Right ventricle myocardium superior (tissue), 1 donor: ENCODE measurements around the gene PPP2R2B. TPM values are rescaled to one million over a fixed set of nuclear protein-coding genes. Genes with fewer than 3 reads are reported as not detected.

Source experiments
- ATAC-seq: fragments of 200-7000 bp; cut with Tn5 transposase; one replicate; pipeline ENCODE4 v1.9.1; 2020; ENCODE audit warnings: mild to moderate bottlenecking; ENCODE audit not compliant: poor library complexity
- DNase-seq: peaks from one replicate; pipeline ENCODE4 v3.0.0-alpha.2; 2020
- intact Hi-C: fragments of 100-400 bp; cut with DNase I; formaldehyde crosslinking; loops from one replicate; pipeline ENCODE4 v1.11.2; 2022
- total RNA-seq: library from RNA; stranded (reverse); fragmentation: NEBNext Ultra II Directional; extraction: Animal tissue kit (Norgen Biotek cat#: 25700); gene quantifications from one replicate; pipeline ENCODE4 v1.2.1, GENCODE V29; 2021
- donor health status: DM: no; HTN: yes; CAD: no; lungs with severe emphysema.

The PPP2R2B gene
- total RNA-seq, 1 donor from 2014 or later = 0.19 TPM

DNA sequence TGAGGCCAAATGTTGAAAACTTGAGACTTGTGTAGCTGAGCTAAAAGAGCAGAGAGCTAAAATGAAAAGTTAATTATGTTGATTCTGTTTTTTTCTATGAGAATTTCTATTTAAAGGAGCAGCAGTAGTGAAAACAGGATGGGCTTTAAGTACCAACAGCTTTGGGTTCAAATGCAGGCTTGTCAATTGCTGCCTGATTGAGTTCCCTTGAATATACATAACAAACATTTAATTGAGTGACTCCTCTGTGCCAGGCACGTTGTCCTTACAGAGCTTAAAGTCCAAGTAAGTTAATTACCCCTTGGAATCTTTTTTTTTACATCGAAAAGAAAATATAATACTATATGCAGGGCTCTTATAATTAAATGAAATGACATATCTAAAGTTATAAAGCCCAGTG is 38.5 kb downstream of the PPP2R2B start:
- DNase-seq (no peak), ATAC-seq (no peak)
- intact Hi-C loops = no loop called here

DNA sequence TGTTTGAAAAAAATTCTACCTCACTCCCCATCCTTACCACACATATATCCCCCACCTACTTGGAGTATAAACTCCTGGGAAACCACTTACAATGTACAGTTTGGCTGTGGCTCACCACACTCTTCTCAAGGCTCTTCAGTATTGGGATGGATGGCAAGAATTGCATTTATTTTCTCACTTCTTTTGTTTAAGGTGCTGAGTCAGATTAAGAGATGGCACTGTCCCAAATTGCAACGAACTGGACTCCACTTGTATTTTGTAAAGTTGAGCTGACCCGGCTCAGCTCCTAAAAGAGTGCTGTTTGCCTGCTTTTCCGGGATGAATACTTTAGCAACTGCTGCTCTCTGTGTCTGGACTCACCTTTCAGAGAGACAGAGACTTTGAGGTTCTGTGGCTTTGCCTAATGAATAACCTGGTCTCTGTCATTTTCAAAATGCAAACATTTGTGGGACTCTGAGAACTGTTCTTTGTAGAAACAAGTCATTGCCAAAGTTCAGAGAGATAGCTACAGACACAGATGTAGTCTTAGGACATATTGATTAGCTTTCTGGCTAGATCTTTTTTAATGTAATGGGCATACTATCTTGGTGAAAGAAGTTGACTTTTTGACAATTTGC is 42.2 kb downstream of the PPP2R2B start:
- ATAC-seq = no peak
- intact Hi-C loops = no loop called here
- DNase-seq = no peak

DNA sequence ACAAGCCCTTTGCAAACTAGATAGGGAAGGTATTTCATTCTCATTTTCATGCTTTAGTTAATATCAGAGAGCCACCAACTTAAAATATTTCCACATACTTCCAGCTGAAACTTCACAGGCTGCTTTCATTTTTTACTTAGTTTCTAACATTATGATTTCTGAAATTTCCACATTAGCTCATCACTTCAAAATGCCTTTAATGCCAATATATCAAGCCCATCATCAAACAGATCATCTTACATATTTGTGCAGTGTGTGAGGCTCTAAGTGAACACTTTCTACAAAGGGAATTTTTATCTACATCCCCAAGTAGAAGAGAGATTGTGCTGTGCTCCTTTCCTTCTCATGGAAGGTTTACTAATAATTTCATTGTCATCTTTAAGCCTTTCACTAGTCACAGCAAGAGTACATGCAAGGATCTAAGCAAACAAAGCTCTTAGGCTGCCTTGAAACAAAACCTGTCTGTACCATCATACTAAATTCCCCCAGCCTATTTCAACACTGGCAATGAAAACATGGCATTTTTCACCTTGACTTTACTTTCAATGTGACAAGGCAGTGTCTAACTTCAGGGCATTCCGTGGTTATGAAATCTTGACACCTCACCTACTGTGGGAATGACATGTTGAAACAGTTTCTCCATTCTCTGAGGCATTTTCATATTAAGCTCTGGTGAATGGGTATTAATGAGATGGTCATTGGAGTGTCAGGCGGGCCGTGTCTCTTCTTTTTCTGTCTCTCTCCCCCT is 45.4 kb downstream of the PPP2R2B start:
- intact Hi-C loops = no loop called here
- ATAC-seq (no peak), DNase-seq (no peak)

DNA sequence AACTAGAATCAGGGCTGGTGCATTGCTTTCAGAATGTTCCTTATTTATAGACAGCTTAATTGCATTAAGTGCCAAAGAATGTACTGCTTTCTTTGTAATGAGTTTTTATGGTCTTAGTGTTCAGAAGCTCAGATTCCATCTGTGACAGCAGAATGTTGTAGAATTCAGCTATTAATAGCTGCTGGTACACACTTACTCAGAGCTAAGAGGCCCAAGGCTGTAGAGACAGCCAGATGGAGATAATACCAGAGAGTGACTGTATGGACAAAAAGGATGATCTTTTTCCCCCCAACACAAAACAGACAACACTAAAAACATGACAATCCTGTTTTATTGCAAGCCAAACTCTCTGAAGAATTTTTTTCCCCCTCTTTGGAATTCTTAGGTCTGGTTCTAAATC is 50.2 kb downstream of the PPP2R2B start:
- DNase-seq (no peak), ATAC-seq (no peak)
- intact Hi-C loops = no loop called here

DNA sequence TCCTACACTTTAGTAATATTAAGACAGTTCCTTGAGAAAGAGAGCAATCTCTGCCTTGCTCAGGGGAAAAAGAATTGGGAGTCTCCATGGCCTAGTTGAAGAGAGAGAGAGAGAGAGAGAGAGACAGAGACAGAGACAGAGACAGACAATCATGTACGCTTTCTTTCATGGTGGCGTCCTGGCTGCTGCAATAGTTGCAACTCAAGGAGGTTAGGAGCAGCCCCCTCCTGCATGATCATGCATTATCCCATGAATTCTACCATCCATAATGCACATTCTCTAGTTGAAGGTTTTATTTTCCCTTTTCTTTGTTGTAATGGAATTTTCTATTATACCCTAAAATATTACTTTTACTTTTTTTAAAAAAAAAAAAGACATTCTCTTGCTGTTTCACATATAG is 50.7 kb downstream of the PPP2R2B start:
- intact Hi-C loops = no loop called here

DNA sequence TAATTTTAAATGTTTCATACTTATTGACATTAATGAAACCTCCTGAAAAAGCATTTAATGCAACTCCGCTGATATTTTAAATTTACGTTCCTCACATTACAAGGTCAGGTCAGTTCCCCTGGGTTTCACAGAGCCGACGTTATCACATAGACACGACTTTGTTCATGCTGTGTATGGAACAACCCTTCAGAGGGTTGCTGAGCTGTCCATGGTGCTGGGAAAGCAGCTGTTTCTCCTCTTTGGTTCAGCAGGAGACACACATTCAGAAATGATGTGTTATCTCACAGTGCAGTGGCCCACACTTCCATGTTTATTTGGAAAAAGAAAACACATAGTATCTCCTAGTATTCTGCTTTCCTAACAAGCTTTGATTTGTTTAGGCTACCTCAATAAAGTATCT is 53.5 kb downstream of the PPP2R2B start:
- no peak for ATAC-seq
- DNase-seq = no peak
- intact Hi-C loops = no loop called here

More for the DNA sequence above, 50.7 kb downstream of the PPP2R2B start:
- no peak for DNase-seq
- no peak for ATAC-seq

DNA sequence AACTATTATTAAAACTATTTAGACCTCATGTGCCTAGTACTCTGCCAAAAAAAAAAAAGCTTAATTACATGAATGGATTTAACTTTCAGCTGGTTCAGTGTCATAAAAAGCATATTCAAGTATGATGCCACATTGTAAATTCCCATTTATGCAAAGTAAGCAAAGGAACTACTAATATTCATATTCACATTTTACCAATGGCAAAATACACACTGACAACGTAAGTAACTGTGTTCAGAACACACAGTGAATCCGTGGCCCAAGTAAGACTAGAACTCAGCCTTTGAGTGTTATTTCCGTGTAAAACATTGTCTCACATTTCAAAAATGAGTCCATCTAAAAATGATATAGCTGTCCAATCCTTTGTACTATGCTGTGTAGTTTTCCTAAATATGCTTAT is 56.8 kb downstream of the PPP2R2B start:
- DNase-seq (no peak), ATAC-seq (no peak)
- intact Hi-C loops = no loop called here

DNA sequence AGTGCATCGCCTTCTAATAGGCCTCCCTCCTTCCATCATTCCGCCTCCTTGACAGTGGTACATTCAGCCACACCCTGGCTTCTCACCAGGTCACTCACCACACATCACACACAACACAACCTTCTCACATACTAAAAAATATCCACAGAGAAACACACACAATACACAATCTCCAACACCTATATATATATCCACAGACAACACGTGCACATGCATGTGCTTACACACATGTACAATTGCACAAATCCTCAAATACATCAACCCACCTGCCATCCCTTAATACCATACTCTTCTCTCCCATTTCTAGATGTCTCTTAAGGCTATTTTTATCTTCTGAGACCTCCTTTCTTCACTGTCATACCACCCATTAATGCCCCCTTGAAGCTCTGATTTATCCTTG is 57.6 kb downstream of the PPP2R2B start:
- no peak for ATAC-seq
- intact Hi-C loops = no loop called here
- no peak for DNase-seq

DNA sequence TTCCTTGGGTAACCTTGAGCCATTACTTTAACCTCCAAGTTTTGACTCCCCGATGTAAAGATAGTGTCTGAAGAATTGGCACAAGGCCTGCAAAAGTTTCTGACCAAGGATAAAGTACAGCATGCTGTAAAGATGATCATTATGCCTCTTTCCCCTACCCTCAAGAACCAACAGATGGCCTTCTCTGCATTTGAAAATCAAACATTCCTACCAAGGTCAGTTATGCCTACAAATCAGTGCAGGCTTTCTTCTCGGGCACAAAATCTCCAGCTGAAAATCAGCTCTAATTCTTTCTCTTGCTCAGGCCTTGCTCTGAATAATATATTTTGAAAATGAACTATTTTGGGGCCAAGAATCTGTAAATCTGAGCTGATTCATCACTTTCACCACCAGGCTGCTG is 59.7 kb downstream of the PPP2R2B start:
- DNase-seq (no peak), ATAC-seq (no peak)
- intact Hi-C loops = no loop called here

DNA sequence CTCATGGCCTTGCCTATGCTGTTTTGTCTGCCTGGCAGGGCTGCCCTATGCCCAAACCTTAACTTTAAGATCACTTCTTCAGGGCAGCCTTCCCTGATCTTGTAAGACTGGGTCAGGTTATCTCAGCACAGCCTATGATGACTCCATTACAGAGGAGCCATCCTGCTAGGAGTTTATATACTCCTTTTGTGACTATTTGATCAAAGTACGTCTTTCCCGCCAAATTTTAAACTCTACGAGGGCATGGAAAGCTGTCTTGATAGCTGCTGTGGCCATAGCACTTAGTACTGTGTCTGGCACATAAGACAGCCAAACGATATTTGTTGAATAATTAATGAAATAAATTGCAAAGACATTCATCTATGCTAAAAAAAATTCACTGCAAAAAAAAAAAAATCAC is 60.6 kb downstream of the PPP2R2B start:
- intact Hi-C loops = no loop called here
- ATAC-seq = no peak
- no peak for DNase-seq

DNA sequence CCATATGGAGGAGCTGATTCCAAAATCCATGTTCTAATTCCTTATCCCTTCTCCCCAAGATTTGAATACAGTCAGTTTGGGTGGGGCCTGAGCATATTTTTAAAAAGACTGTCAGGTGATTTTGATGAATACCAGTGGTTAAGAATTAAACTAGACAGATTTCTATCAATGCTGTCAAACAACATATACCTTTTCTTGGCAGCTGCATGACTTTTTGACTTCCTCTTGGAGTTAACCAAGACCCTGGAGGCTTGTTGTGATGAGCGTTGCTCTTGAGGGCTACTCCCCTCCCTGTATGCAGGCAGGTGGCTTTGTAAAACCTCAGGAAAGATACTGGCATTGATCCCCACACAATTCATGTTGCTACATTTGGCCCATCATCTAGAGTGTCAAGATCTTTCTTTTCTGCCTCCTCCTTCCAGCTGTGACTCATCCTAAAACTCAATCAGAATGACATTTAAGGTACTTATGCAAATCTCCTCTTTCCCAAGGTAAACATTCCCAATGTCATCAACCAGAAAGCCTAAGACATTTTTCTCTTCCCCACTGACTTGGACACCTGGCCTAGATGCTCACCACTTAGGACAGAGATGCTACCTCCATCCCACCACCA is 61.7 kb downstream of the PPP2R2B start:
- no peak for ATAC-seq
- DNase-seq = no peak
- intact Hi-C loops = no loop called here

DNA sequence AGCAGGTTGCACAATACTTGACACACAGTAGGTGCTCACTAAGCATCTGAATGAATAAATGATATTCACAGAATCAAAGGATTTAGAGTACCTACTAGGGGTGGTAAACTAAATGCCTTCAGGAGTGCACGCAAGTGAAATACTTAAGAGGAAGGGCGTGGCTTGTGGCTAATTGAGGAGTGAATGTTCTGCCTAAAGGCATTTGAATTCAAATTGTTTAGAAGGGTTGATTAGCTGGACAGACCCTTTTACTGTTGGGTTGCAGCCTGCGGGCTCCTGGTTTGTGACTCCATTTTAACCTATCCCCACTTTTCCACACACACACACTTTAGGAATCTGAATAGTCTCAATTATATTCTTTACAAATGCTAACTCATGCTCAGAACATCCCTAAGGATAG is 63.1 kb downstream of the PPP2R2B start:
- ATAC-seq (no peak), DNase-seq (no peak)
- intact Hi-C loops = no loop called here

DNA sequence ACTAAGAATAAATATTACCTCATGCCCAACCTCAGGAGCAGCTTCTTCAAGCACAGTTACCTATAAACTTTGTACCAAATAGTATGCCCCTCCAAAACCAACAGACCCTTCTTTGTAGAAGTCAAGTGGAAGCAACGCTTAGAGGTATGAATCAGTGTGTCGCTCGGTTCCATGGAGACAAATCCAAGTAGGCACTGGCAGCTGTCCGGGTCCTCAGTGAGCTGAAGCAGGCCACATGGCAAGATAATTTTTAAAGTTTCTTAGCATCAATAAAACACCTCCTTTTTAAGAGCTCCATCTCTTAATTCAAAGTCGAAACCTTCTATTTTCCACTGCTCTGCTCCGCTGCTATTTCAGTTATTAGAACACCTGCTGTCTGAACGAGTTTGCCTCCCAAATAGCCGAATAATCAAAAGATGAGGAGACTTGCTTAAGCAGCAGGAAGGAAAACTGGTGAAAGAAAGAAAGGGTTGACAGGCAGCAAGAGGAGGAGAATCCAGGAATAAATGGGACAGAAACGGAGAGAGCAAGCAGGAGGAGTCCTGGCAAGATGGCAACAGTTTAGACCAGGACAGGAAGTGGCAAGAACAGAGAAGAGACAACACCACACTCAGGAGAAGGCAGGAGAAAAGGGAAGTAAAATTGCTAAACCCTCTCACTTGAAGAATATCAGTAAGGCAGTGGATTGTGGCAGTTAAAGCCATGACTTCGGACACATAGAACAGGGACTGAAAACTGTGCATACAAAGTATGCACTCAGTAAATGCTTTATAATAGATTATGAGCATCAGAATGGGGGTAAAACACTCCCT is 65.0 kb downstream of the PPP2R2B start:
- ATAC-seq (no peak), DNase-seq (no peak)
- intact Hi-C loops = no loop called here

DNA sequence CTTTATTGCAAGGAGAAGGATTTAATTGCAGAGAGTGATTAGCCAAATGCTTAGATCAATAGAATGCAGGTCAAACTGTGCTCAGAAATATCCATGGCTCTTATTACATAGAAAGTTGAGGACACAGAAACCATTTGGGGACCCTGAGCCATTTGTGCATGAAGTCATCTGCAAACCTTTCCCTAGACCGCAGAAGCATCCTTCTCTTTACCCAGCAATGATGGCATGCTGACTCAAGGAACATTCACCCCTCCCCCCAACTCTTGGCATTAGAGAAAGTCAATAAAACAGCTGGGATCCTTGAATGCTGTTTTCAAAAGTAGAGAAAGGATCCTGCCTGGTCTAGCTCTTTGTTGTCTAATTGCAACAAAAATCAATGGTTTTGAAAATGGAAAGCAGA is 73.5 kb downstream of the PPP2R2B start:
- ATAC-seq (no peak), DNase-seq (no peak)
- intact Hi-C loops = no loop called here

DNA sequence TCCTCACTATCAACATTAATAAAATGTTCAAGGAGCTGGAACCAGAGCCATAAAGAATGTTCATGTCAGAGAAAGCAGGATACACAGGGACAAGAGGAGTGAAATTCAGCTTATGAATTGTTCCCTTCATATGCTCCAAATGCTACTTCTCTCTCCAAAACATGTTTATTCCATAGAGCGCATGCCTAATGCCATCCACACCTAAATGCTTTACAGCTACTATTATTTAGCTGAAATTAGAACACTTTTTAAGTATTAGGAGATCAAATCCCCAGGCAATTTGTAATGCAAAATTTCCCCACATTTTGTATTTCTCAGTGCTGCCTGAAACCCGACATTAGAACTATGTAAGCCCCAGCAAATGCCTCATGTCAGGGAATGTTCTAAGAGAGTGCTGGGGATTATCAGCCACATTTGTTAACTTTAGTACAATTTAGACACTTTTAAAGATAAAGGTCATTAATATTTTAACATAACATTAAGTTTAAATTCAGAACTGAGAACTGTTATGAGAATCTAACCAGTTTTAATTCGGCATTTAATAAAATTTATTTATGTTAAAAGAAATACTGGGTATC is 75.5 kb downstream of the PPP2R2B start:
- DNase-seq (no peak), ATAC-seq (no peak)
- intact Hi-C loops = no loop called here

DNA sequence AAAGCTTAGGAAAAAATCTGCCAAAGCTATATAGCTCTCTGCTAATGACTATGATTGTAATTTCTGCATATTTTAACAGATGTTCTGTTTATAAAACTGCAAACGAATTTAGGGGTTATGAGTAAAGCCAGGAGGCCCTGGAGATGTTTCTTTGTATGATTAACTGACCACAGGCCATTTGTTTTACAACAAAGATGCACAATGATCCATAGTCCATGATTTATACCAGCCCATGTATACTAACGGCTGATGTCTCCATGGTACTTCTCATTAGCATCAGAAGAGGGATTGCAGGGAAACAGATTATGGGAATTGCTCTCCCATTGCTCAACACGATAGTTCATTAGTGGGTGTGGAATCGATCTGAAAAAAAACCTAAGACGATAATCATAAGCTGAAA is 78.9 kb downstream of the PPP2R2B start:
- DNase-seq = no peak
- no peak for ATAC-seq
- intact Hi-C loops = no loop called here

DNA sequence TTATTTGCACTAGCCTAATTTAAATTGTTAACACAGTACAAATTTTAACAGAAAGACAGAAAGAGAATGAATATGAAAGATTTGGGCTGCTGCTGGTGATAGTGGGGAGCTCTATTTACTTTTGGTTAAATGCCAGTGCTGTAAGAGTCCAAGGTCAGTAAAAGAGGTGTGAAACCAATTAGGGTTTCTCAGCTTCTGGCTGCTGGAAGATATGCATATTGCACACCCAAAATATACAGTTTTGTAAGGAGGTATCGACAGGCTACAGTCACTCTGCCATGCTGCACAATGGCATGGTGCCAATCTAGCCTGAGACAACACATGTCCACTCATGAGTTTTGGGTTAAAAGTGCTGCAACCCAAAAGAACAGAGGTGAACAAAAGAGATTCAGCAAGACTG is 79.3 kb downstream of the PPP2R2B start:
- ATAC-seq (no peak), DNase-seq (no peak)
- intact Hi-C loops = no loop called here

DNA sequence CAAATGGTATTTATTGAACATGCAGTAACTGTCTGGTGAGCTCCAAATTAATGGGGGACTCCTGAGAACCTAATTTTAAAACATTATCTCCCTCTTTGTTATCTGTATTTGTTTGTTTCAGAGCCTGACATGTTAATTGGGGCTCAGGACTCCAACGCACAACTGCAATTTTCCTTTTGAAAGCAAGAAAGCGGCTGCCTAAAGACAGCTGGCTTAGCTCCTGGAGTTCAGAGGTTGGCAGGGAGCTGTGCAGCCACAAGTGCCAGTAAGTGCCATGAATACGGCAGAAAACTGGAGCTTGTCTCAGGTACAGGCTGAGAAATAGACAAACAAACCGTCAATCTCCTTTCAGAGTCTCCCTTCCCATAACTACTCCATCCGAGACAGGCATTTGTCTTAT is 80.9 kb downstream of the PPP2R2B start:
- intact Hi-C loops = no loop called here
- DNase-seq = no peak
- no peak for ATAC-seq

DNA sequence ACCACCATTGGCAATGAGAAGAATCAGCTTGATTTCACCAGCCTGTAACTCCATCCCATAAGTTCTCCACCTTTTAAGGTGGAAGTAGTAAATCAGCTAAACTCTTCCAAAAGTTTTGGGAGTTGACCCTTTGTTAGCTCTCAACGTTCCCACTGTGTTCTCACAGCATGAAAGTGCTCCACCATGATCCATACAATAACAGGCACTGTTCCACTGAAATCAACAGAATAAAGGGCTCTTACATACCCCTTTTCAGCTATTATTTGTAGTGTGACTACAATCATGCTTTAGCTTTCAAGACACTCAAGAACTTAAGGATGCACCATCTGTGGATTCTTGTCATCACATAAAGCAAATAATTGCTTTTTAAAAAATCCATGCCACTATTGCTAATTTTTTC is 81.6 kb downstream of the PPP2R2B start:
- intact Hi-C loops = no loop called here

More for the DNA sequence above, 81.6 kb downstream of the PPP2R2B start:
- ATAC-seq = no peak
- no peak for DNase-seq
